SU-DHL-6 (cell line): ENCODE data around the gene DELE1.
A peak's percentile ranks its signal among the peaks of the same experiment; 100 is the strongest.

ENCODE experiments used
- H2AFZ ChIP-seq: fragments of 200-600 bp; sonication (generic); 2 replicates; pipeline ENCODE4 v1.6.1; 2014; ENCODE audit warnings: low read depth, mild to moderate bottlenecking, moderate library complexity, mixed read lengths, antibody characterized with exemption, low read length; ENCODE audit not compliant: severe bottlenecking
- H3F3A ChIP-seq: fragments of 200-600 bp; shearing (Covaris generic); 2 replicates; pipeline ENCODE4 v1.6.0; 2016; ENCODE audit warnings: antibody characterized with exemption, mild to moderate bottlenecking; ENCODE audit not compliant: insufficient read depth
- H3K27ac ChIP-seq: fragments of 200-600 bp; sonication (generic); 2 replicates; pipeline ENCODE4 v1.5.1; 2016; ENCODE audit warnings: low read depth, mild to moderate bottlenecking, low read length, moderate library complexity, mixed read lengths
- H3K27me3 ChIP-seq: fragments of 200-600 bp; sonication (generic), shearing (Covaris generic); 2 replicates; pipeline ENCODE4 v1.6.0; 2014; ENCODE audit warnings: mild to moderate bottlenecking, low read length
- H3K36me3 ChIP-seq: fragments of 200-600 bp; sonication (generic); 2 replicates; pipeline ENCODE4 v1.6.1; 2014; ENCODE audit warnings: mild to moderate bottlenecking, low read length, mixed read lengths
- H3K4me2 ChIP-seq: fragments of 300-600, 200-600 bp; shearing (Covaris generic), sonication (generic); 2 replicates; pipeline ENCODE4 v1.6.0; 2014; ENCODE audit warnings: low read length, low read depth, mild to moderate bottlenecking; ENCODE audit not compliant: poor library complexity, severe bottlenecking
- H3K4me3 ChIP-seq: fragments of 200-600 bp; sonication (generic); 2 replicates; pipeline ENCODE4 v1.5.1; 2014; ENCODE audit warnings: antibody characterized with exemption, low read length, mild to moderate bottlenecking, mixed read lengths; ENCODE audit not compliant: insufficient read depth, poor library complexity, severe bottlenecking
- H3K79me2 ChIP-seq: fragments of 200-600 bp; sonication (generic); 2 replicates; pipeline ENCODE4 v1.6.1; 2014; ENCODE audit warnings: mild to moderate bottlenecking, low read length, moderate library complexity; ENCODE audit not compliant: insufficient read depth
- H3K9ac ChIP-seq: fragments of 200-600 bp; sonication (generic); 2 replicates; pipeline ENCODE4 v1.7.0; 2014; ENCODE audit warnings: mild to moderate bottlenecking, low read length
- H3K9me2 ChIP-seq: fragments of 200-600 bp; sonication (generic); replicated peaks from 2 replicates; pipeline ENCODE4 v1.6.1; 2014; ENCODE audit warnings: low read length; ENCODE audit not compliant: insufficient read depth
- H3K9me3 ChIP-seq: fragments of 200-600 bp; sonication (generic); 2 replicates; pipeline ENCODE4 v1.6.1; 2014; ENCODE audit warnings: low read length, mixed read lengths; ENCODE audit not compliant: insufficient read depth
- H4K20me1 ChIP-seq: fragments of 200-600 bp; sonication (generic); 2 replicates; pipeline ENCODE4 v1.6.1; 2014; ENCODE audit warnings: low read depth, mild to moderate bottlenecking, antibody characterized with exemption, low read length, moderate library complexity, mixed read lengths
- EZH2phosphoT487 ChIP-seq: fragments of 200-600 bp; sonication (generic), shearing (Covaris generic); conservative IDR thresholded peaks from 2 replicates; pipeline ENCODE4 v1.6.1; 2018; ENCODE audit warnings: mild to moderate bottlenecking, antibody characterized with exemption, low read length, moderate library complexity, mixed read lengths
- TF ChIP-seq, protein P1 (sequence below): fragments of 200-600 bp; sonication (generic); IDR thresholded peaks from one replicate; pipeline ENCODE4 v1.5.1; 2017; ENCODE audit warnings: antibody characterized with exemption, mild to moderate bottlenecking, low read length, moderate library complexity; ENCODE audit not compliant: insufficient read depth, poor library complexity, severe bottlenecking

Gene DELE1, protein sequence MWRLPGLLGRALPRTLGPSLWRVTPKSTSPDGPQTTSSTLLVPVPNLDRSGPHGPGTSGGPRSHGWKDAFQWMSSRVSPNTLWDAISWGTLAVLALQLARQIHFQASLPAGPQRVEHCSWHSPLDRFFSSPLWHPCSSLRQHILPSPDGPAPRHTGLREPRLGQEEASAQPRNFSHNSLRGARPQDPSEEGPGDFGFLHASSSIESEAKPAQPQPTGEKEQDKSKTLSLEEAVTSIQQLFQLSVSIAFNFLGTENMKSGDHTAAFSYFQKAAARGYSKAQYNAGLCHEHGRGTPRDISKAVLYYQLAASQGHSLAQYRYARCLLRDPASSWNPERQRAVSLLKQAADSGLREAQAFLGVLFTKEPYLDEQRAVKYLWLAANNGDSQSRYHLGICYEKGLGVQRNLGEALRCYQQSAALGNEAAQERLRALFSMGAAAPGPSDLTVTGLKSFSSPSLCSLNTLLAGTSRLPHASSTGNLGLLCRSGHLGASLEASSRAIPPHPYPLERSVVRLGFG

DNA sequence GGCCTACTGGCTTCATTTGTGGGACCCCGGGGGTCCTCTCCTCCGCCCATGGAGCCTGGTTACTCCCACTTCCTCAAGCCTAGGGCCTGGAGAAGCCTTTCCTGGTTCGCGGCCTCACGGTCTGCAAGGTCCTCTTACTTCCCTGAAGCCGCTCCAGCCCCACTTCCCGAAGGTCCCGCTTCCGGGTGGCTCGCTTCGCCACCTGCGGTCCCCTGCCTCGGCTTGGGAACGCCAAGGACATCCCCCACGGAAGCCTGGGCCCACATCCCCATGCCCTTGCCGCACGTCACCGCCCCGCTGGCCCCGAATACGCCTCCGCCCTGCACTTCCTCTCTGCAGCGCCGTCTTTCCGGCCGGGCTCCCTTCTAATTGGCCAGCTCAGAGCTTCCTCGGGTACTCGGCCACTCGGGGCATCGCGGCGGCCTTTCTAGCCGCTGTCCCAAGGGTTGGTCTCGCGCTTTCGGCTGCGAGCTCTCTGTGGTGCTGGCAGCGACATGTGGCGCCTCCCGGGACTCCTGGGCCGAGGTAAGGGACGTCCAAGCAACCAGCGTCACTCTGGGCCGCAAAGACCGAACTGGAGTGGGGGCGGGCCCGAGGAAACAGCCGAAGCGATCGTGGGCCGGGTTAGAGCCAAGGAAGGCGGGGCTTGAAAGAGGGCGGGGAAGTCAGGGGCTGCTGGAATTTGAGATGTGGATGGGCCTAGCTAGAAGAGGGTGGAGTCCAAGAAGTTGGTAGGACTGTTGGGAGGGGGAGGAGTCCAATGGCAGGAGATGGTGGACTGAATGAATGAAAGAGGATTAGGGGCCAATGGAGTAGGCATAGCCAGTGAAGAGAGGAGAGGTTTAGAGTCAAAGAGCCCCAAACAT lies at the start of gene DELE1:
DELE1 (plus strand) TSS at position 424 of the 866 bp plus-strand sequence; CDS start at position 495, 71 bp downstream.
- Histone ChIP-seq H4K20me1 (no peaks in the 10 kb centered on the region), H3K4me2 (peak within 1 kb of the TSS; percentile 82), H3F3A (peaks cover 6% of the 10 kb centered on the region; the same call in 1 of the 2 replicates), H3K27me3 (no peaks in the 10 kb centered on the region), H3K9me2 (no peaks in the 10 kb centered on the region), H3K9ac (peak within 1 kb of the TSS; percentile 72), H3K36me3 (0 out of 2 replicates have a peak, but pooled peaks cover 4% of the 10 kb centered on the region), H3K9me3 (no peaks in the 10 kb centered on the region), H2AFZ (peak within 1 kb of the TSS; percentile 87), H3K4me3 (peak within 1 kb of the TSS; percentile 88), H3K79me2 (peaks cover 14% of the 10 kb centered on the region), H3K27ac (peak within 1 kb of the TSS; percentile 83)
- TF ChIP-seq, protein P1, sequence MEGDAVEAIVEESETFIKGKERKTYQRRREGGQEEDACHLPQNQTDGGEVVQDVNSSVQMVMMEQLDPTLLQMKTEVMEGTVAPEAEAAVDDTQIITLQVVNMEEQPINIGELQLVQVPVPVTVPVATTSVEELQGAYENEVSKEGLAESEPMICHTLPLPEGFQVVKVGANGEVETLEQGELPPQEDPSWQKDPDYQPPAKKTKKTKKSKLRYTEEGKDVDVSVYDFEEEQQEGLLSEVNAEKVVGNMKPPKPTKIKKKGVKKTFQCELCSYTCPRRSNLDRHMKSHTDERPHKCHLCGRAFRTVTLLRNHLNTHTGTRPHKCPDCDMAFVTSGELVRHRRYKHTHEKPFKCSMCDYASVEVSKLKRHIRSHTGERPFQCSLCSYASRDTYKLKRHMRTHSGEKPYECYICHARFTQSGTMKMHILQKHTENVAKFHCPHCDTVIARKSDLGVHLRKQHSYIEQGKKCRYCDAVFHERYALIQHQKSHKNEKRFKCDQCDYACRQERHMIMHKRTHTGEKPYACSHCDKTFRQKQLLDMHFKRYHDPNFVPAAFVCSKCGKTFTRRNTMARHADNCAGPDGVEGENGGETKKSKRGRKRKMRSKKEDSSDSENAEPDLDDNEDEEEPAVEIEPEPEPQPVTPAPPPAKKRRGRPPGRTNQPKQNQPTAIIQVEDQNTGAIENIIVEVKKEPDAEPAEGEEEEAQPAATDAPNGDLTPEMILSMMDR: no peak
- no peak for TF ChIP-seq EZH2phosphoT487

DNA sequence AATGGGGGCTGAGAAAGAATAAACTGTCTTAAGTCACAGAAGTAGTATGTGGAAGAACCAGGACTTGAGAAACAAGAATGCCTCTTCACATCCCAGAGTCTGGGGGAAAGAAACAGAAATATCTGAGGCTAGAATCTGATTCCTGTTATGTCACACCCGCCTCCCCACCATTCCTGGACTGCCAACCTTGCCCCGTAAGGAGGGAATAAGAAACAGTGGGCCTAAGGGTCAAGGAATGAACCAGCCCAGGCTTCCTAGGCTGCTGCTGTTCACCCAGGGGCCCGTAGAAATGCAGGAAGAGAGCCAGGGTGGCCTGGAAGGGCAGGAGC lies 49.8 kb upstream of the DELE1 start:
- no peak for TF ChIP-seq EZH2phosphoT487
- no peak overlapping the region for H3K27ac ChIP-seq

DNA sequence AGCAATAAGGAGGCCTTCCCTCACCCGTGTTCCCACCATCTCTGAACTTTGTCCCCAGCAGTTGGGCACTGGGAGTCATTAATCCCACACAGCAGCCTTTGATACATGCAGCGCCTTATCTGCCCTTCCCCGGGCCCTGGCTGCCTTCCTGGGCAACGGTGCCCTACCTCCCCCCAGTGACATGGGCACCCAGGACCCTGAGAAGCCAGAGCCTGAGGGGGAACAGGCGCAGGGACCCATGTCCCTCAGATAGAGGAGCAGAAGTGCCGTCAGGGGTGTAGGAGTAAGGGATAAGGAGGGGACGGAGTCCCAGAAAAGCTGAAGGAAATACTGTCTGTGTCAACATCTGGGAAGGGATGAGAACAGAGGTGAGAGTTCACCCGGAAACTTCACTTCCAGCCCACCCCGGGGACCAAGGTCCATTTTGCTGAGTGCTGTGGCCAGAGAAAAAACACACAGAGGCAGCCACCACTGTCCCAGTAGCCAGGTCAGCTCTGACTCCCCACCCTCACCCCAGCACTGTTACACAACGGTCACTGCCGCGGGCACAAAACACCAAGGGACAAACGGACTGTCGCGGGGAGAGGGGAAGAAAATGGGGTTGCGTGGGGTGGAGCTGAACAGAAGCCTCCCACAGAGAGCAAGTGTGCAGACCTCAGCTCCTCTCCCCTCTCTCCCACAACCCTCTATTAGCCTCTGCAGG lies 49.3 kb upstream of the DELE1 start:
- no peaks in the 10 kb centered on the region for H3K9me3 ChIP-seq
- no peaks in the 10 kb centered on the region for H3F3A ChIP-seq
- no peak overlapping the region for H3K4me3 ChIP-seq
- no peak for TF ChIP-seq EZH2phosphoT487
- TF ChIP-seq, protein P1: no peak
- H3K9ac ChIP-seq: no peak overlapping the region
- H3K9me2 ChIP-seq: no peaks in the 10 kb centered on the region
- H3K27me3 ChIP-seq: no peaks in the 10 kb centered on the region
- H4K20me1 ChIP-seq: no peaks in the 10 kb centered on the region
- H3K4me2 ChIP-seq: no peak overlapping the region
- no peak overlapping the region for H2AFZ ChIP-seq
- no peaks in the 10 kb centered on the region for H3K36me3 ChIP-seq
- H3K27ac ChIP-seq: no peak overlapping the region
- H3K79me2 ChIP-seq: no peaks in the 10 kb centered on the region

More for the DNA sequence above, 49.8 kb upstream of the DELE1 start:
- H3K9me2 ChIP-seq: no peaks in the 10 kb centered on the region
- H3K9ac ChIP-seq: no peak overlapping the region
- H3K4me2 ChIP-seq: no peak overlapping the region
- H3K36me3 ChIP-seq: no peaks in the 10 kb centered on the region
- H4K20me1 ChIP-seq: no peaks in the 10 kb centered on the region
- no peak overlapping the region for H3K4me3 ChIP-seq
- H3F3A ChIP-seq: no peaks in the 10 kb centered on the region
- no peaks in the 10 kb centered on the region for H3K27me3 ChIP-seq
- H2AFZ ChIP-seq: no peak overlapping the region
- H3K79me2 ChIP-seq: no peaks in the 10 kb centered on the region
- no peaks in the 10 kb centered on the region for H3K9me3 ChIP-seq
